Measurements from ENCODE around the gene MTFR2. TPM values are rescaled to one million over a fixed set of nuclear protein-coding genes. Genes with fewer than 3 reads are reported as not detected.

Gene MTFR2
- total and polyA plus RNA-seq, 2 of the 13 experiments (the other 11 are each of a cell fraction or from before 2014, with no cell fraction given): 6.7 to 10.7 TPM

DNA sequence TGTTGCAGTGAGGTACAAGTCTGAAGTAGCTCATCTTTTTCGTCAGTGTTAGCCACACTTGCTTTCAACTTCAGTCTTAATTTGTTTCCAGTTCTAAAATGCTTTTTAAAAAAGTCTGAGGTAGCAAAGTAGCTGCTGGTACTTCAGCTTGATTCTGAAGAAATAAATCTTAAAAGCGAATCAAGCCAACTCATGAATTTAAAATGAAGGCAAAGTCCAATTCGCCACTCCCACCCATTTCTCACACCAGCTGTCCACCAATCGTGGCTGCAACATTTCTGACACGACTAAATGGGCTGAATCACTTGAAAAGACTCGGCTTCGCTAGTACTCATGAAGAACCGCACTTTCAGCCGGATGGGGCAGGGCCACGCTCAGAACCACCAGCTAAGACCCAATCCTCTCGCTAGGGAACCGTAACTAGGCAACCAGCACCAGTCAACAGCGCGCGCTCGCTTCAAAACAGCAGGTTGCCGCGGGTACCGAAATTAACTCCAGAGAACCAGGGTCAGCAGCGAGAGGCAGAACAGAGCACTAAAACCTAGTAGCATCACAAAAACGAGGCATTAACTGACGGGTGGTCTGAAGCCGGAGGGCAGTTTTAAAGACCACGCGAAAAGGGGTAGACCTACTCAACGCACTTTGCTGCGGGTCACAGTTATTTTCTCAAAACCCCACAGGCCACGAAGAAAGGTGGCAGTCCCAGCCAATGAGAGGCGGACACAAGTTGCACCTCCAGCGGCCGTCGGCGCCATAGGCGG is 38.6 kb upstream of the MTFR2 start (continued):
- TF ChIP-seq HNRNPK (IDR thresholded peaks at IDR 0.05; ENCODE audit: low read depth, low read length, poor library complexity, severe bottlenecking) (no peak), ZNF232 (CRISPR knock-in tag; IDR thresholded peaks at IDR 0.05; ENCODE audit: borderline replicate concordance) (peak; percentile 83; the same call in 1 of the 2 replicates), KMT2A (CRISPR knock-in tag; IDR thresholded peaks at IDR 0.05) (peak; percentile 78; the same call in 1 of the 2 replicates), MYC (CRISPR knock-in tag; IDR thresholded peaks at IDR 0.05; ENCODE audit: borderline replicate concordance) (no peak; the same call in 1 of the 2 replicates), SP1 (IDR thresholded peaks at IDR 0.05) (no peak), SP1 (CRISPR knock-in tag; IDR thresholded peaks at IDR 0.05) (peak; percentile 69), ZNF780A (CRISPR knock-in tag; IDR thresholded peaks at IDR 0.05) (no peak), ZNF703 (CRISPR knock-in tag; IDR thresholded peaks at IDR 0.05; ENCODE audit: borderline replicate concordance) (no peak), ZNF264 (CRISPR knock-in tag; IDR thresholded peaks at IDR 0.05) (no peak; the same call in 1 of the 2 replicates), XRCC5 (optimal IDR thresholded peaks at IDR 0.05; ENCODE audit: low read length) (no peak), PPARG (CRISPR knock-in tag; conservative IDR thresholded peaks at IDR 0.05) (no peak), ZNF562 (CRISPR knock-in tag; IDR thresholded peaks at IDR 0.05; ENCODE audit: borderline replicate concordance) (no peak), ARID2 (CRISPR knock-in tag; IDR thresholded peaks at IDR 0.05; ENCODE audit: borderline replicate concordance) (peak; percentile 90; the same call in 1 of the 2 replicates), ZNF543 (CRISPR knock-in tag; IDR thresholded peaks at IDR 0.05) (no peak; the same call in 1 of the 2 replicates), TP53 (CRISPR knock-in tag; conservative IDR thresholded peaks at IDR 0.05) (no peak), CREM (IDR thresholded peaks at IDR 0.05) (no peak), CREM (CRISPR knock-in tag; IDR thresholded peaks at IDR 0.05) (no peak), ZNF83 (CRISPR knock-in tag; IDR thresholded peaks at IDR 0.05; ENCODE audit: borderline replicate concordance) (no peak), NCOA5 (CRISPR knock-in tag; IDR thresholded peaks at IDR 0.05) (no peak), ZNF496 (CRISPR knock-in tag; IDR thresholded peaks at IDR 0.05; ENCODE audit: insufficient replicate concordance) (no peak), GABPA (IDR thresholded peaks at IDR 0.05; ENCODE audit: low read depth, low read length) (no peak), GABPA (CRISPR knock-in tag; IDR thresholded peaks at IDR 0.05; ENCODE audit: low read depth) (no peak)
- TF ChIP-seq, protein P1, sequence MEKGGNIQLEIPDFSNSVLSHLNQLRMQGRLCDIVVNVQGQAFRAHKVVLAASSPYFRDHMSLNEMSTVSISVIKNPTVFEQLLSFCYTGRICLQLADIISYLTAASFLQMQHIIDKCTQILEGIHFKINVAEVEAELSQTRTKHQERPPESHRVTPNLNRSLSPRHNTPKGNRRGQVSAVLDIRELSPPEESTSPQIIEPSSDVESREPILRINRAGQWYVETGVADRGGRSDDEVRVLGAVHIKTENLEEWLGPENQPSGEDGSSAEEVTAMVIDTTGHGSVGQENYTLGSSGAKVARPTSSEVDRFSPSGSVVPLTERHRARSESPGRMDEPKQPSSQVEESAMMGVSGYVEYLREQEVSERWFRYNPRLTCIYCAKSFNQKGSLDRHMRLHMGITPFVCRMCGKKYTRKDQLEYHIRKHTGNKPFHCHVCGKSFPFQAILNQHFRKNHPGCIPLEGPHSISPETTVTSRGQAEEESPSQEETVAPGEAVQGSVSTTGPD (CRISPR knock-in tag; IDR thresholded peaks at IDR 0.05): no peak
- TF ChIP-seq, protein P2, sequence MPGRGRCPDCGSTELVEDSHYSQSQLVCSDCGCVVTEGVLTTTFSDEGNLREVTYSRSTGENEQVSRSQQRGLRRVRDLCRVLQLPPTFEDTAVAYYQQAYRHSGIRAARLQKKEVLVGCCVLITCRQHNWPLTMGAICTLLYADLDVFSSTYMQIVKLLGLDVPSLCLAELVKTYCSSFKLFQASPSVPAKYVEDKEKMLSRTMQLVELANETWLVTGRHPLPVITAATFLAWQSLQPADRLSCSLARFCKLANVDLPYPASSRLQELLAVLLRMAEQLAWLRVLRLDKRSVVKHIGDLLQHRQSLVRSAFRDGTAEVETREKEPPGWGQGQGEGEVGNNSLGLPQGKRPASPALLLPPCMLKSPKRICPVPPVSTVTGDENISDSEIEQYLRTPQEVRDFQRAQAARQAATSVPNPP (CRISPR knock-in tag; IDR thresholded peaks at IDR 0.05): no peak; the same call in 1 of the 2 replicates
- TF ChIP-seq, protein P3, sequence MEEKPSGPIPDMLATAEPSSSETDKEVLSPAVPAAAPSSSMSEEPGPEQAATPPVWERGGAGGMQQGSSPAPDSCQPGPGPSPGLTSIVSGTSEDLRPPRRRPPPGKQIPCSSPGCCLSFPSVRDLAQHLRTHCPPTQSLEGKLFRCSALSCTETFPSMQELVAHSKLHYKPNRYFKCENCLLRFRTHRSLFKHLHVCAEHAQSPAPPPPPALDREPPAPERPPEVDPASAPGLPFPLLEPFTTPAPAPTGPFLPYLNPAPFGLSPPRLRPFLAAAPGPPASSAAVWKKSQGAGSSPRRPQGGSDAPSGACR (CRISPR knock-in tag; IDR thresholded peaks at IDR 0.05): no peak
- TF ChIP-seq, protein P4, sequence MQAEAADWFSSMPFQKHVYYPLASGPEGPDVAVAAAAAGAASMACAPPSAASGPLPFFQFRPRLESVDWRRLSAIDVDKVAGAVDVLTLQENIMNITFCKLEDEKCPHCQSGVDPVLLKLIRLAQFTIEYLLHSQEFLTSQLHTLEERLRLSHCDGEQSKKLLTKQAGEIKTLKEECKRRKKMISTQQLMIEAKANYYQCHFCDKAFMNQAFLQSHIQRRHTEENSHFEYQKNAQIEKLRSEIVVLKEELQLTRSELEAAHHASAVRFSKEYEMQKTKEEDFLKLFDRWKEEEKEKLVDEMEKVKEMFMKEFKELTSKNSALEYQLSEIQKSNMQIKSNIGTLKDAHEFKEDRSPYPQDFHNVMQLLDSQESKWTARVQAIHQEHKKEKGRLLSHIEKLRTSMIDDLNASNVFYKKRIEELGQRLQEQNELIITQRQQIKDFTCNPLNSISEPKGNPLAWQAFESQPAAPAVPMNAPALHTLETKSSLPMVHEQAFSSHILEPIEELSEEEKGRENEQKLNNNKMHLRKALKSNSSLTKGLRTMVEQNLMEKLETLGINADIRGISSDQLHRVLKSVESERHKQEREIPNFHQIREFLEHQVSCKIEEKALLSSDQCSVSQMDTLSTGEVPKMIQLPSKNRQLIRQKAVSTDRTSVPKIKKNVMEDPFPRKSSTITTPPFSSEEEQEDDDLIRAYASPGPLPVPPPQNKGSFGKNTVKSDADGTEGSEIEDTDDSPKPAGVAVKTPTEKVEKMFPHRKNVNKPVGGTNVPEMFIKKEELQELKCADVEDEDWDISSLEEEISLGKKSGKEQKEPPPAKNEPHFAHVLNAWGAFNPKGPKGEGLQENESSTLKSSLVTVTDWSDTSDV (CRISPR knock-in tag; IDR thresholded peaks at IDR 0.05): no peak

Measured in HepG2 (cell line).